Smooth muscle cell (in vitro differentiated cells): Measurements from ENCODE around the gene SARM1. TPM values are rescaled to one million over a fixed set of nuclear protein-coding genes. Genes with fewer than 3 reads are reported as not detected.

Experiments
- DNase-seq: peaks from one replicate; lab custom pipeline; 2025; ENCODE audit not compliant: unreplicated experiment; lab: John Stamatoyannopoulos, UW
- H2AFZ ChIP-seq: fragments of 200-600 bp; sonication (generic); 2 replicates; pipeline ENCODE4 v1.6.0; 2016; ENCODE audit warnings: antibody characterized with exemption, low read depth, mild to moderate bottlenecking
- H3F3A ChIP-seq: fragments of 200-600 bp; sonication (generic); 2 replicates; pipeline ENCODE4 v1.6.0; 2017; ENCODE audit warnings: antibody characterized with exemption, low read depth
- H3K27ac ChIP-seq: fragments of 200-600 bp; sonication (generic); 2 replicates; pipeline ENCODE4 v1.5.1; 2016; ENCODE audit warnings: low read depth, mild to moderate bottlenecking
- H3K27me3 ChIP-seq: fragments of 200-600 bp; sonication (generic); 2 replicates; pipeline ENCODE4 v1.6.1; 2016; ENCODE audit warnings: low read depth, mild to moderate bottlenecking
- H3K36me3 ChIP-seq: fragments of 200-600 bp; sonication (generic); 2 replicates; pipeline ENCODE4 v1.5.1; 2016; ENCODE audit warnings: low read depth
- H3K4me1 ChIP-seq: fragments of 200-600 bp; sonication (generic); 2 replicates; pipeline ENCODE4 v1.5.1; 2016; ENCODE audit warnings: low read depth
- H3K4me2 ChIP-seq: fragments of 200-600 bp; sonication (generic); 2 replicates; pipeline ENCODE4 v1.6.0; 2016; ENCODE audit warnings: mild to moderate bottlenecking
- H3K4me3 ChIP-seq: fragments of 200-600 bp; sonication (generic); 2 replicates; pipeline ENCODE4 v1.5.1; 2016; ENCODE audit warnings: mild to moderate bottlenecking
- H3K79me2 ChIP-seq: fragments of 200-600 bp; sonication (generic); 2 replicates; pipeline ENCODE4 v1.6.0; 2016; ENCODE audit warnings: low read depth, mild to moderate bottlenecking
- H3K9ac ChIP-seq: fragments of 200-600 bp; sonication (generic); 2 replicates; pipeline ENCODE4 v1.6.0; 2016; ENCODE audit warnings: low read depth
- H3K9me3 ChIP-seq: fragments of 200-600 bp; sonication (generic); replicated peaks from 2 replicates; pipeline ENCODE4 v1.5.1; 2016; ENCODE audit warnings: low read depth
- H4K20me1 ChIP-seq: fragments of 200-600 bp; sonication (generic); 2 replicates; pipeline ENCODE4 v1.6.0; 2016; ENCODE audit warnings: low read depth
- WGBS: methylation state at CpG from one replicate; pipeline ENCODE4 v1.1.7; 2016; ENCODE audit warnings: low lambda C conversion rate; 5-methylcytosine and 5-hydroxymethylcytosine counted together
- polyA plus RNA-seq: library from polyadenylated mRNA; unstranded; fragments of >200 nt; fragmentation: Nextera tagmentation; extraction: Ambion mirVana; gene quantifications from 2 replicates; pipeline ENCODE4 v1.2.1, GENCODE V29; 2016
- total RNA-seq: library from RNA; depleted of rRNA; stranded (reverse); fragments of >200 nt; gene quantifications from 2 replicates; pipeline ENCODE4 v1.2.3, GENCODE V29; 2014
- TF ChIP-seq, protein P1 (sequence below): fragments of 200-600 bp; sonication (generic); IDR thresholded peaks from 2 replicates; pipeline ENCODE4 v1.5.1; 2017; ENCODE audit warnings: borderline replicate concordance, mild to moderate bottlenecking, antibody characterized with exemption; ENCODE audit not compliant: insufficient read depth, poor library complexity, severe bottlenecking

Gene SARM1
- total and polyA plus RNA-seq, 2 experiments from 2014 or later = 8.3 to 13.4 TPM

DNA sequence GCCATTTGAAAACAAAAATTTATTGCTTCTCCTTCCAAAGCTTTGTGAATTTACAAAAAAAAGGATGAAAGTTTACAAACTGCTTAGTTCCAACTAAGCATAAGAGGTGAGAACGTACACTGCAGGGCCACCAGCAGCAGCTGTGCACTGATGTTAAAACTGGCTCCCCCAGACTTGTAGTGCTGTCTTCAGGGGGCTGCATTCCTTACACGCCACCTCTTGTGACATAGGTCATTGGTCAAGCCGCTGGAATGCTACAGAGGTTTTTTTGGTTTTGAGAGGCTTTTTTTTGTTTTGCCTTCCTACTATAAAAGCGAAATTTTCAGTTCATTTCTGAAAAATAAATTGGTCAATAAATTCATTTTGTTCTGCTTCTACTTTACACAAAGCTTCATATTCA is 43.2 kb upstream of the SARM1 start:
- Histone ChIP-seq H3K4me1 (no peaks in the 10 kb centered on the region), H4K20me1 (peaks cover 20% of the 10 kb centered on the region), H3K4me2 (no peak overlapping the region), H3K79me2 (peaks cover 16% of the 10 kb centered on the region), H3K27ac (no peak overlapping the region), H3K4me3 (no peak overlapping the region), H3K9ac (no peak overlapping the region), H3K9me3 (no peaks in the 10 kb centered on the region), H3K27me3 (no peaks in the 10 kb centered on the region), H3K36me3 (peaks cover 7% of the 10 kb centered on the region), H3F3A (no peaks in the 10 kb centered on the region), H2AFZ (no peak overlapping the region)
- TF ChIP-seq, protein P1, sequence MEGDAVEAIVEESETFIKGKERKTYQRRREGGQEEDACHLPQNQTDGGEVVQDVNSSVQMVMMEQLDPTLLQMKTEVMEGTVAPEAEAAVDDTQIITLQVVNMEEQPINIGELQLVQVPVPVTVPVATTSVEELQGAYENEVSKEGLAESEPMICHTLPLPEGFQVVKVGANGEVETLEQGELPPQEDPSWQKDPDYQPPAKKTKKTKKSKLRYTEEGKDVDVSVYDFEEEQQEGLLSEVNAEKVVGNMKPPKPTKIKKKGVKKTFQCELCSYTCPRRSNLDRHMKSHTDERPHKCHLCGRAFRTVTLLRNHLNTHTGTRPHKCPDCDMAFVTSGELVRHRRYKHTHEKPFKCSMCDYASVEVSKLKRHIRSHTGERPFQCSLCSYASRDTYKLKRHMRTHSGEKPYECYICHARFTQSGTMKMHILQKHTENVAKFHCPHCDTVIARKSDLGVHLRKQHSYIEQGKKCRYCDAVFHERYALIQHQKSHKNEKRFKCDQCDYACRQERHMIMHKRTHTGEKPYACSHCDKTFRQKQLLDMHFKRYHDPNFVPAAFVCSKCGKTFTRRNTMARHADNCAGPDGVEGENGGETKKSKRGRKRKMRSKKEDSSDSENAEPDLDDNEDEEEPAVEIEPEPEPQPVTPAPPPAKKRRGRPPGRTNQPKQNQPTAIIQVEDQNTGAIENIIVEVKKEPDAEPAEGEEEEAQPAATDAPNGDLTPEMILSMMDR = no peak
- no peak for DNase-seq
- 87% methylated on average over 4 of the region's 4 CpGs for WGBS

DNA sequence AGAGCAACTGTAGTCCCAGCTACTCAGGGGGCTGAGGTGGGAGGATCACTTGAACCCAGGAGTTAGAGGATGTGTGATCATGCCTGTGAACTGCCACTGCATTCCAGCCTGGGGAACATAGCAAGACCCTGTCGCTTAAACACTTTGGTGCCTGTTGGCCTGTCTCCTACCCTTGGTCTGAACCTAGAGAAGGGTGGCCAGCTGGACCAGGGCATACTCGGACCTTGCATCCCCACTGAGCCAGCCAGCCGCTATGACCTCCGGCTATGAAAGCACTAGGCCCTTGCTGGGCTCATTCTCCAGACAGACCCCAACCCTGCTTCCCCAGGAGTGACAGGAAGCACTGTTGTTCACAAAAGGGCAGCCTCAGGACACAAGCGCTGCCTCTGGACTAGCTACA is 40.8 kb upstream of the SARM1 start:
- no peak for DNase-seq
- Histone ChIP-seq H4K20me1 (peaks cover 32% of the 10 kb centered on the region), H3K36me3 (peaks cover 7% of the 10 kb centered on the region), H3F3A (no peaks in the 10 kb centered on the region), H3K9me3 (no peaks in the 10 kb centered on the region), H3K79me2 (peaks cover 31% of the 10 kb centered on the region), H3K27ac (no peak overlapping the region), H2AFZ (no peak overlapping the region), H3K4me3 (no peak overlapping the region), H3K9ac (no peak overlapping the region), H3K4me2 (no peak overlapping the region), H3K27me3 (no peaks in the 10 kb centered on the region), H3K4me1 (peaks cover 7% of the 10 kb centered on the region)
- WGBS = 94% methylated on average over 5 of the region's 5 CpGs
- TF ChIP-seq, protein P1 = no peak

DNA sequence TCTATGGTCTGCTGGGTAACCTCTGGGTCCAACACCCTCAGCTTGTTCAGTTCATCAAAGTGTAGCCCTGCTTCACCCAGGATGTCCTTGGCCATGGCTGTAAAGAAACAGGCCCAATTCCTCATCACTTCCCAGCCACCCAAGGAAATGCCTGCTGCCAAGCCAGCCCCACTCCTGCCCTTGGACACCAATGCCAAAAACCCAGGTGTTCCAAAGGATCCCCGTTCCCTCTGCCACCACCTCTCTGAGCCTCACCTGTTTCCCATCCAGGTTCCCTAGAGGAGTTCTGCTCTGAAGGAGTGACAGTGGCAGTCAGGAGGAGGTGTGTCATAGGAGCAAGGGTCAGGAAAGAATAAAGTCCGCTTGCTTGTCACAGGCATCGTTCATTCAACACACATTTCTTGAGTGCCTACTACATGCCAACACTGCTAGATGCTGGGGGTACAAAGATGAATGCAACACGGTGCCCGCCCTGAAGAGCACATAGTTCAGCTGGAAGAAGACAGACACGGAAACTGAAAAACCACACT is 39.5 kb upstream of the SARM1 start:
- TF ChIP-seq, protein P1 = no peak
- peaks cover 32% of the 10 kb centered on the region for H4K20me1 ChIP-seq
- 95% methylated on average over 6 of the region's 6 CpGs for WGBS
- H3K9me3 ChIP-seq = no peaks in the 10 kb centered on the region
- H3K4me2 ChIP-seq = no peak overlapping the region
- no peak overlapping the region for H3K4me3 ChIP-seq
- peaks cover 35% of the 10 kb centered on the region for H3K79me2 ChIP-seq
- H2AFZ ChIP-seq = no peak overlapping the region
- H3K4me1 ChIP-seq = peaks cover 12% of the 10 kb centered on the region
- H3K9ac ChIP-seq = no peak overlapping the region
- H3K27me3 ChIP-seq = no peaks in the 10 kb centered on the region
- peaks cover 3% of the 10 kb centered on the region for H3F3A ChIP-seq
- no peak overlapping the region for H3K27ac ChIP-seq
- H3K36me3 ChIP-seq = peaks cover 7% of the 10 kb centered on the region
- no peak for DNase-seq

DNA sequence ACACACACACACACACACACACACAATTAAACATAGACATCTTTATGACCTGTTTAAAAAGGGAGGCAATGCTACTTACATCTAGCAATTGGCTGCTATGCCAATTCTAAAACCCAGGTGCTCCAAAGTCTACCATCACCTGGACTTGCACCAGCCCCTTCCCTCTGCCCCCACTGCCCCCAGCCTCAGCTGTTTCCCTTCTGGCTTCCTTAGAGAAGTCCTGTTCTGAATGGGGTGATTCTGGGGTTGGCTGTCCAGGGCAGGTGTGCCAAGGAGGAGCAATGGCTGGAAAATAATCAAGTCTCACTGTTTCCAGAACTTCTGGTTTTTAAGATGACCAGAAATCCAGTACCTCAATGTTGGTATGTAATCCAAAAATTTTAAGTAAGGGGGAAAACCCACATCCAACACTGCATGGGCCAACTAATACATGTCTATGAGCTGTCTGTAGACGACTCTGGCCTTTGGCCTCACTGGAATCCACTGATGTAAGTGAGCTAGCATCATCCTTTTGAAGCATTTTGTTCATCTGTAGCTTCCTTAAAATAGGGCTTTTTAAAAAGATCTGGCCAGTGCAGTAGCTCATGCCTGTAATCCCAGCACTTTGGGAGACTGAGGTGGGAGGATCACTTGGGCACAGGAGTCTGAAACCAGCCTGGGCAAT is 38.3 kb upstream of the SARM1 start:
- Histone ChIP-seq H3K27ac (no peak overlapping the region), H3K9ac (no peak overlapping the region), H3K27me3 (no peaks in the 10 kb centered on the region), H3F3A (peaks cover 15% of the 10 kb centered on the region), H3K4me2 (no peak overlapping the region), H3K36me3 (peaks cover 5% of the 10 kb centered on the region), H3K4me1 (peaks cover 17% of the 10 kb centered on the region), H3K4me3 (no peak overlapping the region), H4K20me1 (peaks cover 41% of the 10 kb centered on the region), H2AFZ (no peak overlapping the region), H3K9me3 (no peaks in the 10 kb centered on the region), H3K79me2 (peaks cover 47% of the 10 kb centered on the region)
- TF ChIP-seq, protein P1 = no peak
- no peak for DNase-seq
- WGBS = 59% methylated on average over 1 of the region's 1 CpG
